KMS-11 (cell line): Measurements from ENCODE around the gene TFDP2.

Source experiments
- H2AFZ ChIP-seq: fragments of 200-600 bp; sonication (generic); 2 replicates; pipeline ENCODE4 v1.6.1; 2016; ENCODE audit warnings: antibody characterized with exemption, mixed run types, low read depth
- H3K27ac ChIP-seq: fragments of 200-600 bp; sonication (generic); 2 replicates; pipeline ENCODE4 v1.6.1; 2016; ENCODE audit warnings: mild to moderate bottlenecking, mixed run types
- H3K27me3 ChIP-seq: fragments of 200-600 bp; sonication (generic); 2 replicates; pipeline ENCODE4 v1.6.1; 2017; ENCODE audit warnings: mild to moderate bottlenecking, low read depth, mixed run types, moderate library complexity; ENCODE audit not compliant: insufficient read depth
- H3K36me3 ChIP-seq: fragments of 200-600 bp; sonication (generic); 2 replicates; pipeline ENCODE4 v1.6.1; 2017; ENCODE audit warnings: mild to moderate bottlenecking, mixed run types; ENCODE audit not compliant: insufficient read depth
- H3K4me1 ChIP-seq: fragments of 200-600 bp; sonication (generic); 2 replicates; pipeline ENCODE4 v1.6.1; 2016; ENCODE audit warnings: mild to moderate bottlenecking, low read depth, mixed run types; ENCODE audit not compliant: poor library complexity, severe bottlenecking
- H3K4me2 ChIP-seq: fragments of 200-600 bp; sonication (generic); 2 replicates; pipeline ENCODE4 v1.7.0; 2016; ENCODE audit warnings: mild to moderate bottlenecking, mixed run types
- H3K4me3 ChIP-seq: fragments of 200-600 bp; sonication (generic); IDR thresholded peaks from 2 replicates; pipeline ENCODE4 v1.6.1; 2017; ENCODE audit warnings: low read depth, low read length, mixed read lengths; ENCODE audit not compliant: insufficient read depth
- H3K79me2 ChIP-seq: fragments of 200-600 bp; sonication (generic); 2 replicates; pipeline ENCODE4 v1.6.1; 2016; ENCODE audit warnings: low read depth, mixed run types; ENCODE audit not compliant: insufficient read depth
- H3K9ac ChIP-seq: fragments of 200-600 bp; sonication (generic); 2 replicates; pipeline ENCODE4 v1.6.1; 2016; ENCODE audit warnings: mild to moderate bottlenecking, mixed run types
- H4K20me1 ChIP-seq: fragments of 200-600 bp; sonication (generic); 2 replicates; pipeline ENCODE4 v1.6.1; 2016; ENCODE audit warnings: mild to moderate bottlenecking, mixed run types; ENCODE audit not compliant: insufficient read depth
- TF ChIP-seq, protein P1 (sequence below): fragments of 200-600 bp; sonication (generic); conservative IDR thresholded peaks from 2 replicates; pipeline ENCODE4 v1.6.1; 2017; ENCODE audit warnings: low read depth, mild to moderate bottlenecking, antibody characterized with exemption, low read length, moderate library complexity, mixed read lengths

The TFDP2 gene

GRCh38 chr3:141940194-141940776 is 209.1 kb downstream of the TFDP2 start:
- TF ChIP-seq, protein P1, sequence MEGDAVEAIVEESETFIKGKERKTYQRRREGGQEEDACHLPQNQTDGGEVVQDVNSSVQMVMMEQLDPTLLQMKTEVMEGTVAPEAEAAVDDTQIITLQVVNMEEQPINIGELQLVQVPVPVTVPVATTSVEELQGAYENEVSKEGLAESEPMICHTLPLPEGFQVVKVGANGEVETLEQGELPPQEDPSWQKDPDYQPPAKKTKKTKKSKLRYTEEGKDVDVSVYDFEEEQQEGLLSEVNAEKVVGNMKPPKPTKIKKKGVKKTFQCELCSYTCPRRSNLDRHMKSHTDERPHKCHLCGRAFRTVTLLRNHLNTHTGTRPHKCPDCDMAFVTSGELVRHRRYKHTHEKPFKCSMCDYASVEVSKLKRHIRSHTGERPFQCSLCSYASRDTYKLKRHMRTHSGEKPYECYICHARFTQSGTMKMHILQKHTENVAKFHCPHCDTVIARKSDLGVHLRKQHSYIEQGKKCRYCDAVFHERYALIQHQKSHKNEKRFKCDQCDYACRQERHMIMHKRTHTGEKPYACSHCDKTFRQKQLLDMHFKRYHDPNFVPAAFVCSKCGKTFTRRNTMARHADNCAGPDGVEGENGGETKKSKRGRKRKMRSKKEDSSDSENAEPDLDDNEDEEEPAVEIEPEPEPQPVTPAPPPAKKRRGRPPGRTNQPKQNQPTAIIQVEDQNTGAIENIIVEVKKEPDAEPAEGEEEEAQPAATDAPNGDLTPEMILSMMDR, result no peak
- Histone ChIP-seq H2AFZ (no peak overlapping the region), H3K27me3 (no peaks in the 10 kb centered on the region), H3K79me2 (no peaks in the 10 kb centered on the region), H3K4me2 (no peak overlapping the region), H3K4me3 (no peak overlapping the region), H3K36me3 (no peaks in the 10 kb centered on the region), H3K9ac (no peak overlapping the region), H4K20me1 (no peaks in the 10 kb centered on the region), H3K4me1 (no peaks in the 10 kb centered on the region), H3K27ac (no peak overlapping the region)

DNA sequence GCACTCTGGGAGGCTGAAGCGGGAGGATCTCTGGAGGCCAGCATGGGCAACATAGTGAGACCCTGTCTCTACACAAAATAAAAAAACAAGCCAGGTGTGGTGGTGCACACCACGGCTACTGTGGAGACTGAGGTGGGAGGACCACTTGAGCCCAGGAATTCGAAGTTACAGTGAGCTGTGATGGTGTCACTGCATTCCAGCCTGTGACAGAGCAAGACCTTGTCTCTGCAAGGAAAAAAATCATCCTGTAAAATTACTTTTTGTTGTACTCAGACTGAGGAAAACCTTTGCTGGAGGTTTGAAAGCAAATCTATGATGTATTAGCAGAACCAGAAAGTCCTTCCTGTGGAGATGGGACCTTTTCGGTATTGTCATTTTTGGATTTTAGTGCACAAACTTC is 209.6 kb downstream of the TFDP2 start:
- Histone ChIP-seq H3K9ac (no peak overlapping the region), H3K4me3 (no peak overlapping the region), H2AFZ (no peak overlapping the region), H3K4me1 (no peaks in the 10 kb centered on the region), H3K79me2 (no peaks in the 10 kb centered on the region), H3K36me3 (no peaks in the 10 kb centered on the region), H3K4me2 (no peak overlapping the region), H4K20me1 (no peaks in the 10 kb centered on the region), H3K27ac (no peak overlapping the region), H3K27me3 (no peaks in the 10 kb centered on the region)
- TF ChIP-seq, protein P1, result no peak

- Histone ChIP-seq H3K27ac (no peak overlapping the region), H3K9ac (no peak overlapping the region), H3K79me2 (no peaks in the 10 kb centered on the region), H3K4me3 (no peak overlapping the region), H4K20me1 (no peaks in the 10 kb centered on the region), H3K4me2 (no peak overlapping the region), H3K4me1 (no peaks in the 10 kb centered on the region), H2AFZ (no peak overlapping the region), H3K36me3 (no peaks in the 10 kb centered on the region), H3K27me3 (no peaks in the 10 kb centered on the region)
- TF ChIP-seq, protein P1, result no peak
Observed at GRCh38 chr3:141938011-141938500, 211.3 kb downstream of the TFDP2 start.

- TF ChIP-seq, protein P1, result no peak
- Histone ChIP-seq H3K27me3 (no peaks in the 10 kb centered on the region), H3K79me2 (no peaks in the 10 kb centered on the region), H3K4me1 (no peaks in the 10 kb centered on the region), H3K27ac (no peak overlapping the region), H2AFZ (no peak overlapping the region), H3K9ac (no peak overlapping the region), H3K4me3 (no peak overlapping the region), H3K36me3 (no peaks in the 10 kb centered on the region), H3K4me2 (no peak overlapping the region), H4K20me1 (no peaks in the 10 kb centered on the region)
Observed at GRCh38 chr3:141934354-141934753, 215.0 kb downstream of the TFDP2 start.
